IMR-90 (cell line): ENCODE results near the gene MTF1. TPM values are rescaled to one million over a fixed set of nuclear protein-coding genes. Genes with fewer than 3 reads are reported as not detected.

Experiments used
- ATAC-seq: fragments of 200-7000 bp; cut with Tn5 transposase; 2 replicates; pipeline ENCODE4 v1.9.1; 2020; ENCODE audit warnings: low read depth, mild to moderate bottlenecking, moderate library complexity
- BruUV-seq: library from RNA; stranded (reverse); fragments of 400-500 nt; replicated peaks from 2 replicates; lab custom pipeline; 2021; lab: Mats Ljungman, UMichigan
- CTCF ChIA-PET: fragments of 300-600 bp; formaldehyde crosslinking; extraction: SDS; loops from one replicate; lab custom pipeline; 2021; ENCODE audit warnings: antibody characterized with exemption; lab: Yijun Ruan, JAX
- POLR2A ChIA-PET: fragments of 300-600 bp; sonication (Branson Sonifier 250); formaldehyde crosslinking; loops from one replicate; lab custom pipeline; 2022; ENCODE audit warnings: antibody characterized with exemption; ENCODE audit not compliant: unreplicated experiment; lab: Charles Lee
- DNase-seq: peaks from one replicate; pipeline ENCODE4 v3.0.0; 2013
- H2AFZ ChIP-seq: replicated peaks from 2 replicates; pipeline ENCODE3; 2013; ENCODE audit warnings: low read length, mild to moderate bottlenecking; ENCODE audit not compliant: poor library complexity
- H2AK5ac ChIP-seq: 2 replicates; pipeline ENCODE4 v1.6.1; 2013; ENCODE audit warnings: low read depth, low read length, inconsistent platforms
- H2AK9ac ChIP-seq: replicated peaks from 2 replicates; pipeline ENCODE3; 2013; ENCODE audit warnings: mild to moderate bottlenecking, low read depth, low read length, moderate library complexity; ENCODE audit not compliant: poor library complexity
- H2BK120ac ChIP-seq: 2 replicates; pipeline ENCODE4 v1.6.1; 2013; ENCODE audit warnings: low read depth, low read length, inconsistent platforms
- H2BK15ac ChIP-seq: 3 replicates; pipeline ENCODE4 v1.6.1; 2013; ENCODE audit warnings: low read depth, low read length, inconsistent platforms
- H2BK20ac ChIP-seq: 2 replicates; pipeline ENCODE4 v1.6.1; 2013; ENCODE audit warnings: low read depth, mild to moderate bottlenecking, inconsistent platforms, low read length, moderate library complexity
- H2BK5ac ChIP-seq: 2 replicates; pipeline ENCODE4 v1.6.1; 2013; ENCODE audit warnings: mild to moderate bottlenecking, low read depth, low read length, inconsistent platforms; ENCODE audit not compliant: poor library complexity, severe bottlenecking
- H3K14ac ChIP-seq: replicated peaks from 2 replicates; pipeline ENCODE4 v1.6.1; 2013; ENCODE audit warnings: low read depth, low read length, inconsistent platforms
- H3K18ac ChIP-seq: 2 replicates; pipeline ENCODE4 v1.6.1; 2013; ENCODE audit warnings: low read depth, low read length, control low read depth
- H3K23ac ChIP-seq: 2 replicates; pipeline ENCODE4 v1.6.1; 2013; ENCODE audit warnings: low read depth, low read length, inconsistent platforms
- H3K27ac ChIP-seq: 2 replicates; pipeline ENCODE4 v1.5.1; 2013; ENCODE audit warnings: mild to moderate bottlenecking, control low read depth, low read length; ENCODE audit not compliant: insufficient read depth
- H3K27me3 ChIP-seq: 2 replicates; pipeline ENCODE4 v1.6.1; 2013; ENCODE audit warnings: low read length; ENCODE audit not compliant: control insufficient read depth, insufficient read depth
- H3K36me3 ChIP-seq: 2 replicates; pipeline ENCODE4 v1.6.1; 2013; ENCODE audit warnings: low read length, mixed read lengths; ENCODE audit not compliant: control insufficient read depth, insufficient read depth
- H3K4ac ChIP-seq: 2 replicates; pipeline ENCODE4 v1.6.1; 2013; ENCODE audit warnings: low read depth, low read length, inconsistent platforms
- H3K4me1 ChIP-seq: 2 replicates; pipeline ENCODE4 v1.6.1; 2013; ENCODE audit warnings: low read length, mixed read lengths; ENCODE audit not compliant: control insufficient read depth, insufficient read depth
- H3K4me2 ChIP-seq: 2 replicates; pipeline ENCODE4 v1.6.1; 2013; ENCODE audit warnings: low read depth, mild to moderate bottlenecking, control low read depth, low read length, moderate library complexity
- H3K4me3 ChIP-seq: 2 replicates; pipeline ENCODE4 v1.5.1; 2013; ENCODE audit warnings: low read depth, mild to moderate bottlenecking, control low read depth, low read length, moderate library complexity; ENCODE audit not compliant: insufficient read depth
- H3K56ac ChIP-seq: 2 replicates; pipeline ENCODE4 v1.6.1; 2013; ENCODE audit warnings: low read length, inconsistent platforms; ENCODE audit not compliant: insufficient read depth; ENCODE audit errors: extremely low read depth
- H3K79me1 ChIP-seq, 2 experiments: 2 replicates each; pipeline ENCODE4 v1.6.1; 2013; ENCODE audit warnings: low read length in 2 of 2, inconsistent platforms in 1 of 2, low read depth in 1 of 2
- H3K9ac ChIP-seq: 2 replicates; pipeline ENCODE4 v1.6.1; 2013; ENCODE audit warnings: low read depth, low read length, control low read depth
- H3K9me1 ChIP-seq: 2 replicates; pipeline ENCODE4 v1.6.1; 2013; ENCODE audit warnings: low read length, inconsistent platforms; ENCODE audit not compliant: insufficient read depth
- H3K9me3 ChIP-seq: 2 replicates; pipeline ENCODE4 v1.6.1; 2013; ENCODE audit warnings: low read length; ENCODE audit not compliant: control insufficient read depth, insufficient read depth
- H4K20me1 ChIP-seq: 2 replicates; pipeline ENCODE4 v1.6.1; 2013; ENCODE audit warnings: low read length, inconsistent platforms; ENCODE audit not compliant: insufficient read depth
- H4K5ac ChIP-seq: 2 replicates; pipeline ENCODE4 v1.6.1; 2013; ENCODE audit warnings: mild to moderate bottlenecking, low read depth, low read length, control low read depth
- H4K8ac ChIP-seq, 2 experiments: 2 replicates each; pipeline ENCODE4 v1.6.1; 2013; ENCODE audit warnings: low read depth in 2 of 2, low read length in 2 of 2, control low read depth in 1 of 2, inconsistent platforms in 1 of 2
- H4K91ac ChIP-seq: 2 replicates; pipeline ENCODE4 v1.6.1; 2013; ENCODE audit warnings: low read depth, low read length, inconsistent platforms; ENCODE audit not compliant: insufficient read depth
- BHLHE40 ChIP-seq: fragments of 150-350 bp; IDR thresholded peaks from 2 replicates; pipeline ENCODE4 v1.6.1; 2016; ENCODE audit warnings: mild to moderate bottlenecking, low read depth, low read length
- CEBPB ChIP-seq: IDR thresholded peaks from 2 replicates; pipeline ENCODE4 v1.6.1; 2012; ENCODE audit warnings: low read depth, low read length, improper control_type of control experiment
- NFE2L2 ChIP-seq: fragments of 150-350 bp; IDR thresholded peaks from 2 replicates; pipeline ENCODE4 v1.6.1; 2016; ENCODE audit warnings: low read depth, mild to moderate bottlenecking, low read length
- POLR2A ChIP-seq: IDR thresholded peaks from 2 replicates; pipeline ENCODE4 v1.6.1; 2012; ENCODE audit warnings: mild to moderate bottlenecking, low read depth, low read length
- RAD21 ChIP-seq: IDR thresholded peaks from 2 replicates; pipeline ENCODE4 v1.6.1; 2012; ENCODE audit warnings: low read length, improper control_type of control experiment
- RCOR1 ChIP-seq: IDR thresholded peaks from 2 replicates; pipeline ENCODE4 v1.6.1; 2012; ENCODE audit warnings: mild to moderate bottlenecking, low read length, improper control_type of control experiment; ENCODE audit not compliant: insufficient replicate concordance
- USF2 ChIP-seq: fragments of 150-350 bp; IDR thresholded peaks from 2 replicates; pipeline ENCODE4 v1.6.1; 2017; ENCODE audit warnings: mild to moderate bottlenecking, antibody characterized with exemption, low read length, low read depth
- WGBS, 2 experiments: methylation state at CpG; one replicate each; pipeline versions ENCODE4 v1.1.5 to v1.1.7; 2013; ENCODE audit warnings: missing lambda C conversion rate in 2 of 2; ENCODE audit not compliant: insufficient read length in 1 of 2; ENCODE audit errors: extremely low coverage in 2 of 2; 5-methylcytosine and 5-hydroxymethylcytosine counted together
- dilution Hi-C: fragments of 300-500 bp; cut with HindIII; formaldehyde crosslinking; loops from one replicate; pipeline ENCODE4 v1.14.3; 2018; ENCODE audit warnings: low sequenced_read_pairs; ENCODE audit not compliant: unreplicated experiment
- in situ Hi-C: fragments of 300-500 bp; cut with MboI; formaldehyde crosslinking; loops from 3 replicates; pipeline ENCODE4 v1.14.3; 2019; ENCODE audit warnings: low sequenced_read_pairs, inconsistent platforms, mixed read lengths
- intact Hi-C: fragments of 100-400 bp; cut with micrococcal nuclease; formaldehyde crosslinking; loops from 2 replicates; pipeline ENCODE4 v1.10.0; 2022
- polyA plus RNA-seq, 3 experiments: library from polyadenylated mRNA; depleted of rRNA; stranded (reverse); fragments of >200 nt; gene quantifications; 2 replicates each; pipeline ENCODE4 v1.2.3, GENCODE V29; 2012; ENCODE audit warnings: low replicate concordance in 1 of 3
- total RNA-seq: library from RNA; depleted of rRNA; stranded (reverse); fragments of >200 nt; gene quantifications from 2 replicates; pipeline ENCODE4 v1.2.3, GENCODE V29; 2012
- TF ChIP-seq, protein P1 (sequence below): fragments of 150-350 bp; IDR thresholded peaks from 2 replicates; pipeline ENCODE4 v1.6.1; 2016; ENCODE audit warnings: low read depth, mild to moderate bottlenecking, low read length, moderate library complexity, borderline replicate concordance

The MTF1 gene
- total and polyA plus RNA-seq, 2 of the 4 experiments (the other 2 are of a cell fraction): 2.3 to 4.7 TPM

DNA sequence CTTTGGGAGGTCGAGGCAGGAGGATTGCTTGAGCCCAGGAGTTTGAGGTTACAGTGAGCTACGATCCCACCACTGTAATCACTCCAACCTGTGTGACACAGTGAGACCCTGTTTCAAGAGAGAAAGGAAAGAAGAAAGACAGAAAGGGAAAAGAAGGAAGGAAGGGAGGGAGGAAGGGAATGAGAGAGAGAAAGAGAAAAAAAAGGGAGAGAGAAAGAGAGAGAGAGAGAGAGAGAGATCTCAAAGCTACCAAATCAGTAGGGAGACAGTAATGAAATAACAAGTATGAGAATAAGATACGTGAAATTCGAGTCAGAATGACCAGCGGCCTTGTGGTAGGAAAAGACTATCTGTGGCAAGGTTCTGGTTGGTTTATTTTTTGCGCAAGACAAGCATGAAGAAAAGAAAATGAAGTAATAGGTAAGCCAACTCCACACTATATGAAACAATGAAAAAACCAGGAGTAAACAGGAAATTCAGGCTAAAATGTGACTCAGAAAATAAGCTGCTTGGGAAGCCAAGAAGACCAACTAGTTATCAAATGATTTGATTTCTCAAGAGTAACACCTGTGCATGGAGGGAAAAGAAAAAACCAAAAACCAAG, 8.9 kb downstream of the MTF1 start:
- Histone ChIP-seq H2BK5ac (peak overlapping the region; percentile 11), H2BK15ac (no peak overlapping the region), H3K18ac (no peak overlapping the region), H2AK9ac (no peak overlapping the region), H4K5ac (no peak overlapping the region), H3K23ac (no peak overlapping the region), H3K9ac (no peak overlapping the region), H3K14ac (no peak overlapping the region), H2BK120ac (no peak overlapping the region), H3K4me3 (no peak overlapping the region), H4K91ac (no peak overlapping the region), H3K27ac (no peak overlapping the region), H2BK20ac (no peak overlapping the region), H3K4me1 (peaks cover 4% of the 10 kb centered on the region; the same call in 1 of the 2 replicates), H3K4me2 (no peak overlapping the region), H3K56ac (no peak overlapping the region), H3K9me1 (peaks cover 7% of the 10 kb centered on the region), H4K8ac (no peak overlapping the region), H3K4ac (no peak overlapping the region), H3K27me3 (no peaks in the 10 kb centered on the region), H3K9me3 (no peaks in the 10 kb centered on the region), H4K20me1 (peaks cover 21% of the 10 kb centered on the region; the same call in 1 of the 2 replicates), H2AFZ (no peak overlapping the region), H3K79me1 (peaks cover 47 to 73% of the 10 kb centered on the region in 2 experiments), H3K36me3 (peaks cover 8% of the 10 kb centered on the region), H2AK5ac (no peak overlapping the region)
- WGBS, 2 experiments: 84% methylated on average over 3 of the region's 6 CpGs; no CpG with 5 or more reads in 1 of the 2 experiments
- intact Hi-C loops (no loop called here), dilution Hi-C loops (no loop called here), in situ Hi-C loops (no loop called here)
- DNase-seq (peak; percentile 19), ATAC-seq (no peak)
- TF ChIP-seq NFE2L2 (no peak), POLR2A (no peak), BHLHE40 (no peak), RAD21 (no peak), CEBPB (peak; percentile 16; the same call in 1 of the 2 replicates), USF2 (no peak), RCOR1 (no peak)
- TF ChIP-seq, protein P1, sequence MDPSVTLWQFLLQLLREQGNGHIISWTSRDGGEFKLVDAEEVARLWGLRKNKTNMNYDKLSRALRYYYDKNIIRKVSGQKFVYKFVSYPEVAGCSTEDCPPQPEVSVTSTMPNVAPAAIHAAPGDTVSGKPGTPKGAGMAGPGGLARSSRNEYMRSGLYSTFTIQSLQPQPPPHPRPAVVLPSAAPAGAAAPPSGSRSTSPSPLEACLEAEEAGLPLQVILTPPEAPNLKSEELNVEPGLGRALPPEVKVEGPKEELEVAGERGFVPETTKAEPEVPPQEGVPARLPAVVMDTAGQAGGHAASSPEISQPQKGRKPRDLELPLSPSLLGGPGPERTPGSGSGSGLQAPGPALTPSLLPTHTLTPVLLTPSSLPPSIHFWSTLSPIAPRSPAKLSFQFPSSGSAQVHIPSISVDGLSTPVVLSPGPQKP: no peak
- ChIA-PET CTCF (interaction anchor here (0.8 to 0.9 kb wide), 3 partner anchors 9 to 39 kb away, joined by 3 read pairs; partner anchors contain the start of gene MTF1), POLR2A (no interaction called here)
- BruUV-seq: no TSS peak
